HCT116 (cell line): Measurements from ENCODE around the gene TBCD. TPM values are rescaled to one million over a fixed set of nuclear protein-coding genes. Genes with fewer than 3 reads are reported as not detected.
A peak's percentile ranks its signal among the peaks of the same experiment; 100 is the strongest.

ENCODE experiments used
- ATAC-seq: fragments of 200-7000 bp; cut with Tn5 transposase; 2 replicates; pipeline ENCODE4 v1.9.1; 2020; ENCODE audit warnings: mild to moderate bottlenecking, moderate library complexity
- BruUV-seq: library from RNA; stranded (reverse); fragments of 400-500 nt; replicated peaks from 2 replicates; lab custom pipeline; 2021; lab: Mats Ljungman, UMichigan
- CTCF ChIA-PET: fragments of 300-600 bp; sonication (Branson Sonifier 250); formaldehyde crosslinking; loops from one replicate; lab custom pipeline; 2021; ENCODE audit warnings: antibody characterized with exemption; lab: Charles Lee
- POLR2A ChIA-PET: fragments of 300-600, 350-600 bp; sonication (Branson Sonifier 250); formaldehyde crosslinking; loops from one replicate; lab custom pipeline; 2021; ENCODE audit warnings: antibody characterized with exemption; lab: Charles Lee
- RAD21 ChIA-PET, 2 experiments: fragments of 300-600 bp; sonication (Branson Sonifier 250); formaldehyde crosslinking; loops; one replicate each; lab custom pipeline; 2023; ENCODE audit warnings: low total read pairs in 2 of 2; ENCODE audit not compliant: uncharacterized antibody in 2 of 2, unreplicated experiment in 2 of 2, low non-redundant PET in 1 of 2; lab: Charles Lee
- DNase-seq: peaks from one replicate; pipeline ENCODE4 v3.0.0-alpha.2; 2010; ENCODE audit warnings: low read depth, low spot score
- H2AFZ ChIP-seq: fragments of 200-600 bp; shearing (Covaris generic), sonication (generic); 2 replicates; pipeline ENCODE4 v1.6.1; 2017; ENCODE audit warnings: low read depth, mixed run types, mixed read lengths, antibody characterized with exemption, low read length; ENCODE audit not compliant: poor library complexity, severe bottlenecking
- H3K27ac ChIP-seq: 2 replicates; pipeline ENCODE4 v1.5.1; 2012; ENCODE audit warnings: low read depth, low read length
- H3K27me3 ChIP-seq: fragments of 200-600 bp; sonication (generic); 2 replicates; pipeline ENCODE4 v1.6.1; 2016; ENCODE audit warnings: mixed run types, low read length, mixed read lengths; ENCODE audit not compliant: insufficient read depth
- H3K36me3 ChIP-seq, 2 experiments: fragments of 200-500 bp in 1 of 2; fragments of 200-600 bp in 1 of 2; sonication (Bioruptor generic) in 1 of 2; sonication (generic) in 1 of 2; 2 replicates each; pipeline versions ENCODE4 v1.5.1 to v1.6.1; 2014 to 2016; ENCODE audit warnings: low read length in 2 of 2, inconsistent platforms in 1 of 2, mixed read lengths in 1 of 2, mixed run types in 1 of 2; ENCODE audit not compliant: insufficient read depth in 2 of 2, control insufficient read depth in 1 of 2
- H3K4me1 ChIP-seq, 2 experiments: fragments of 200-600 bp in 1 of 2; sonication (generic) in 1 of 2; 2 replicates each; pipeline versions ENCODE4 v1.5.1 to v1.6.1; 2012 to 2017; ENCODE audit warnings: low read length in 2 of 2, inconsistent platforms in 1 of 2, mild to moderate bottlenecking in 1 of 2, mixed read lengths in 1 of 2, mixed run types in 1 of 2, moderate library complexity in 1 of 2; ENCODE audit not compliant: insufficient read depth in 2 of 2, control insufficient read depth in 1 of 2
- H3K4me2 ChIP-seq: fragments of 200-600 bp; sonication (generic); 2 replicates; pipeline ENCODE4 v1.6.1; 2017; ENCODE audit warnings: mixed run types, low read length, mixed read lengths
- H3K4me3 ChIP-seq, 2 experiments: fragments of 200-600 bp in 1 of 2; sonication (generic) in 1 of 2; replicated peaks in 1 of 2; 2 replicates each; pipeline ENCODE4 v1.5.1; 2011 to 2016; ENCODE audit warnings: low read length in 2 of 2, control low read depth in 1 of 2, low read depth in 1 of 2, mild to moderate bottlenecking in 1 of 2, mixed read lengths in 1 of 2, mixed run types in 1 of 2
- H3K79me2 ChIP-seq: fragments of 200-600 bp; sonication (generic); 2 replicates; pipeline ENCODE4 v1.6.1; 2017; ENCODE audit warnings: mild to moderate bottlenecking, mixed run types, low read length, moderate library complexity, mixed read lengths; ENCODE audit not compliant: insufficient read depth
- H3K9ac ChIP-seq: fragments of 200-600 bp; sonication (generic); 2 replicates; pipeline ENCODE4 v1.6.1; 2016; ENCODE audit warnings: low read length, mixed read lengths
- H3K9me2 ChIP-seq: fragments of 200-600 bp; sonication (generic), shearing (Covaris generic); 2 replicates; pipeline ENCODE4 v1.6.1; 2017; ENCODE audit warnings: mixed run types, mild to moderate bottlenecking, moderate library complexity; ENCODE audit not compliant: insufficient read depth
- H3K9me3 ChIP-seq, 2 experiments: fragments of 200-500 bp in 1 of 2; fragments of 200-600 bp in 1 of 2; sonication (Bioruptor generic) in 1 of 2; sonication (generic) in 1 of 2; 2 replicates each; pipeline ENCODE4 v1.6.1; 2014 to 2017; ENCODE audit warnings: low read length in 2 of 2, mixed read lengths in 2 of 2, inconsistent platforms in 1 of 2, low read depth in 1 of 2, mild to moderate bottlenecking in 1 of 2, mixed run types in 1 of 2, moderate library complexity in 1 of 2; ENCODE audit not compliant: control insufficient read depth in 1 of 2, insufficient read depth in 1 of 2
- H4K20me1 ChIP-seq: fragments of 200-600 bp; sonication (generic), shearing (Covaris generic); 2 replicates; pipeline ENCODE4 v1.6.1; 2017; ENCODE audit warnings: mixed run types, mild to moderate bottlenecking, moderate library complexity; ENCODE audit not compliant: insufficient read depth
- ATF3 ChIP-seq: IDR thresholded peaks from 2 replicates; pipeline ENCODE4 v1.6.1; 2012
- CBX3 ChIP-seq: IDR thresholded peaks from 2 replicates; pipeline ENCODE4 v1.6.1; 2012; ENCODE audit warnings: low read depth
- CEBPB ChIP-seq: IDR thresholded peaks from 2 replicates; pipeline ENCODE4 v1.6.1; 2012; ENCODE audit warnings: low read depth
- CTCF ChIP-seq, 3 experiments: fragments of 200-600 bp in 1 of 3; sonication (generic) in 1 of 3; IDR thresholded peaks in 2 of 3; conservative IDR thresholded peaks in 1 of 3; 2 replicates each; pipeline ENCODE4 v1.5.1; 2012 to 2017; ENCODE audit warnings: low read depth in 2 of 3, low read length in 2 of 3, antibody characterized with exemption in 1 of 3, borderline replicate concordance in 1 of 3, control low read depth in 1 of 3, mild to moderate bottlenecking in 1 of 3, mixed read lengths in 1 of 3, mixed run types in 1 of 3, moderate library complexity in 1 of 3; ENCODE audit not compliant: insufficient read depth in 1 of 3
- ELF1 ChIP-seq: IDR thresholded peaks from 2 replicates; pipeline ENCODE4 v1.6.1; 2012; ENCODE audit warnings: low read depth, borderline replicate concordance
- EZH2 ChIP-seq: fragments of 200-600 bp; sonication (generic); IDR thresholded peaks from 2 replicates; pipeline ENCODE4 v1.6.1; 2017; ENCODE audit warnings: antibody characterized with exemption, mixed run types
- EZH2phosphoT487 ChIP-seq: fragments of 200-600 bp; IDR thresholded peaks from 2 replicates; pipeline ENCODE4 v1.6.1; 2018; ENCODE audit warnings: antibody characterized with exemption, borderline replicate concordance
- FOSL1 ChIP-seq: IDR thresholded peaks from 2 replicates; pipeline ENCODE4 v1.6.1; 2012; ENCODE audit warnings: low read depth
- MAX ChIP-seq: IDR thresholded peaks from 2 replicates; pipeline ENCODE4 v1.6.1; 2012
- POLR2A ChIP-seq: IDR thresholded peaks from 2 replicates; pipeline ENCODE4 v1.7.0; 2011; ENCODE audit warnings: borderline replicate concordance; ENCODE audit not compliant: insufficient read depth, insufficient read length; ENCODE audit errors: extremely low read depth
- POLR2AphosphoS5 ChIP-seq: IDR thresholded peaks from 2 replicates; pipeline ENCODE4 v1.6.1; 2011; ENCODE audit warnings: mild to moderate bottlenecking, low read depth, low read length, moderate library complexity
- RAD21 ChIP-seq: IDR thresholded peaks from 2 replicates; pipeline ENCODE4 v1.6.1; 2012; ENCODE audit warnings: low read depth, mild to moderate bottlenecking
- REST ChIP-seq: IDR thresholded peaks from 2 replicates; pipeline ENCODE4 v1.6.1; 2012; ENCODE audit warnings: low read depth
- SIN3A ChIP-seq: IDR thresholded peaks from 2 replicates; pipeline ENCODE4 v1.6.1; 2012; ENCODE audit warnings: low read depth
- TCF7L2 ChIP-seq: IDR thresholded peaks from 2 replicates; pipeline ENCODE4 v1.7.0; 2011; ENCODE audit warnings: borderline replicate concordance, inconsistent platforms; ENCODE audit not compliant: insufficient read depth, insufficient read length; ENCODE audit errors: extremely low read depth
- intact Hi-C: fragments of 100-400 bp; cut with micrococcal nuclease; formaldehyde crosslinking; loops from 2 replicates; pipeline ENCODE4 v1.10.0; 2022
- total RNA-seq: library from RNA; stranded (reverse); gene quantifications from one replicate; pipeline ENCODE4 v1.2.1, GENCODE V29; 2021; ENCODE audit not compliant: unreplicated experiment

Gene TBCD
- total RNA-seq, 1 experiment from 2014 or later = 152 TPM

GRCh38 chr17:82924812-82925211 is 172.9 kb downstream of the TBCD start (continued):
- peak in 2 of 3 experiments; percentile 6 to 90; a peak in 2 of 6 replicates for TF ChIP-seq CTCF (IDR thresholded peaks at IDR 0.05 in 2 of 3, conservative IDR thresholded peaks at IDR 0.05 in 1 of 3; ENCODE audit: borderline replicate concordance in 1 of 3, insufficient read depth in 1 of 3, low read depth in 2 of 3, low read length in 2 of 3)

DNA sequence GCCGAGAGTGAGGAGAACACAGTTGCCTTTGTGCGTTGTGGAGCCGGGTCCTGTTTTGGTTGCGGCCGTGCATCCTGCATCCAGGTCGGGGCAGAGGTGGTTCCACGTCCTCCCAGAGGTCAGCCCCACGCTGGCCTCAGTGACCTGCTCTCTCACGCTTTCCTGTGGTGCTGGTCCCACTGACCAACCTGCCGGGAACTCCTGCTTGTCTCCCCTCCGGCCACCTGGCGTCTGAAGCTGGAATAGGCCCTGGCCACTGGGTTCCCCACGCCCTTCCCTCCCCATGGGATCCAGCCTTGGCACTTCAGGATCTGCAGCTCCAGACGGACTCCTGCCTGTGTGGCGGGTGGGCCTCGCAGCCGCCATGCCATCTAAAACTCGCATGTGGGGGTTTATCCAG is 173.5 kb downstream of the TBCD start:
- intact Hi-C loops = no loop called here
- Histone ChIP-seq H3K4me1 (peaks cover 0 to 4% of the 10 kb centered on the region in 2 experiments; a peak in 1 of 4 replicates), H2AFZ (no peak overlapping the region), H3K27ac (no peak overlapping the region)
- no peak for DNase-seq
- BruUV-seq = no TSS peak
- CTCF ChIA-PET = no interaction called here
- no peak for TF ChIP-seq CBX3
- no peak for TF ChIP-seq FOSL1
- TF ChIP-seq POLR2A = no peak
- TF ChIP-seq SIN3A = no peak
- TF ChIP-seq POLR2AphosphoS5 = no peak
- no peak for TF ChIP-seq MAX
- no peak for TF ChIP-seq CTCF (IDR thresholded peaks at IDR 0.05 in 2 of 3, conservative IDR thresholded peaks at IDR 0.05 in 1 of 3; ENCODE audit: borderline replicate concordance in 1 of 3, insufficient read depth in 1 of 3, low read depth in 2 of 3, low read length in 2 of 3)
- no peak for TF ChIP-seq CEBPB
- TF ChIP-seq ELF1 = no peak
- TF ChIP-seq EZH2 = no peak
- no peak for TF ChIP-seq RAD21
- TF ChIP-seq ATF3 = no peak
- TF ChIP-seq REST = no peak
- no peak for TF ChIP-seq TCF7L2
- TF ChIP-seq EZH2phosphoT487 = no peak
- TF ChIP-seq, all 23 proteins: peak for 0
- Histone ChIP-seq H3K27me3 (no peaks in the 10 kb centered on the region), H3K9me3 (no peaks in the 10 kb centered on the region), H3K36me3 (peaks cover 3 to 46% of the 10 kb centered on the region in 2 experiments; a peak in 2 of 4 replicates), H3K9me2 (no peaks in the 10 kb centered on the region), H4K20me1 (no peaks in the 10 kb centered on the region), H3K79me2 (no peaks in the 10 kb centered on the region), H3K9ac (no peak overlapping the region), H3K4me3 (no peak overlapping the region), H3K4me2 (no peak overlapping the region)
- ATAC-seq = no peak
- POLR2A ChIA-PET = no interaction called here
- RAD21 ChIA-PET = no interaction called here
